Umbilical cord (tissue), 2 donors: Measurements from ENCODE around the gene ETFA. TPM values are rescaled to one million over a fixed set of nuclear protein-coding genes. Genes with fewer than 3 reads are reported as not detected.

Experiments used
- DNase-seq: peaks from one replicate; pipeline ENCODE4 v3.0.0-alpha.2; 2015; ENCODE audit warnings: low spot score
- total RNA-seq: library from RNA; depleted of rRNA; stranded (reverse); fragments of >200 nt; gene quantifications from one replicate; pipeline ENCODE4 v1.2.3, GENCODE V29; 2014; ENCODE audit warnings: low replicate concordance; ENCODE audit not compliant: insufficient read depth

The ETFA gene
- total RNA-seq, 1 donor from 2014 or later: 64.5 TPM

DNA sequence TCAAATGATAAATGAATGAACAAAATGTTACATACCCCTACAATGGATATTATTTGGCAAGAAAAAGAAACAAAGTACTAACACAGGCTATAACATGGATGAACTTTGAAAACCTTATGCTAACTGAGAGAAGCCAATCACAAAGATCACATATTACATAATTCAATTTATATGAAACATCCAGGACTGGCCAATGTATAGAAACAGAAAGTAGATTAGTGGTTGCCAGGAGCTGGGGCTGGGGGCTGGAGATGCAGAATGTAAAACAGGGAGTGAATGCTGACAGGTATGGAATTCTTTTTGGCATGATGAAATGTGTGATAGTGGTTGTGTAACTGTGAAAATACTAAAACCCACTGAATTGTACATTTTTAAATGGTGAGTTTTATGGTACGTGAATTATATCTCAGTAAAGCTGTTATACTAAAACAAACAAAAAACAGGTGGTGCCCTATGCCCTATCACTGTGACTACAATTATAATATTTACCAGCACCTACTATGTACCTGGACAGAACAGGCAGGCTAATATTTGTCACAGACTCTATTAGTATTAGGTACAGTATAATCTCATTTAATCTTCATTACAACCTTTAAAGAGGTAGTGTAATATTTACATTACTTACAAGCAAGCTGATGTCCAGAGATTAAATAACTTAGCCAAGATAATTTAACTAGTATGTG, 90.0 kb downstream of the ETFA start:
- DNase-seq: no peak

DNA sequence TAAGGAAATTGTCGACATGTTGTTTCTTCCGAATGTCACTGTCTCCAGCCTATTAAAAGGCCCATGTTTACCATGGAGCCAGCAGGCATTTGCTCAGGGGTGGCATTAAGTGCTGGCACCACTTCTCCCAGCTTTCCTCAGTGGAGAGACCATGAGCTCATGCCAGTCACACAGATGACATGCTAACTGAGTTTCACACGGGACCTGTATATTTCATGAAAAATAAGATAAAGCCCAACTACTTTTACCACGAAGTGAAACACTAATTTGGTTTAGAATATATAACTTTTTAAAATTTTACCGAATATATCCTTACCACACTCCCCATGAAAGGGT, 93.4 kb downstream of the ETFA start:
- no peak for DNase-seq

DNA sequence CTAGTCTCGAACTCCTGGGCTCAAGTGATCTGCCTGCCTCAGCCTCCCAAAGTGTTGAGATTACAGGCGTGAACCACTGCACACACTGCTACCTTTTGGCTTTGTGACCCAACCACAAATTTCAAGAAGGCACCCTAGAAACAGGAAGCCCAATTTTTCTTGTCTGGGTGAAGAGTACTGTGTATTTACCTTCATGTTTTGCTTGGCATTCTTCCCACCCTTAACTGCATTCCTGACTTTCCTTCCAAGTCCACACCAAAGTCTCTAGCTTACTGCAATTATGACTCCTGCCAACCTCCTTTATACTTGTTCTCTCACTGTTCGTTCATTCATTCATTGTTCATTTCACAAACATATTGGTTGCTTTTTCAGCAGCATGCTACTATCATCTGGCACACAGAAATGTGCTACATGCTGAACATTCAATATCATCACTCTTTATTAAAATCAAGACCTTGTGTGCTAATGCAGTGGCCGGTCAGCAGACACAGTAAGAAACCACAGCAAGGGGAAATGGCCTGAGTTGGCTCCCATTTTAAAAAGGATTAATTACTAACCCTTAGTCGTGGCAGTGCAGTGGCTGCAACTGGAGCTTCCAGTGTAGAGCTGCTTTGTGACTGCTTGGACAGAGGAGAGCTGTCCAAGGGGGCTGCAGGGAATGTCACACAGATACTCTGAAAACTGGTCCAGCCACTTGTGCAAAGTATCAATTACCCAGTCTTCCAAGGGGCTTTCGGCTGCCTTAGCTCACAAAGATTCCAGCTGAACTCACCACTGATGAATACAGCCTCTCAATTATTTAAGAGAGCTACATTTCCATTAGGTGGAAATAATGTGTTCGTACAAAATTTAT, 94.0 kb downstream of the ETFA start:
- no peak for DNase-seq

DNA sequence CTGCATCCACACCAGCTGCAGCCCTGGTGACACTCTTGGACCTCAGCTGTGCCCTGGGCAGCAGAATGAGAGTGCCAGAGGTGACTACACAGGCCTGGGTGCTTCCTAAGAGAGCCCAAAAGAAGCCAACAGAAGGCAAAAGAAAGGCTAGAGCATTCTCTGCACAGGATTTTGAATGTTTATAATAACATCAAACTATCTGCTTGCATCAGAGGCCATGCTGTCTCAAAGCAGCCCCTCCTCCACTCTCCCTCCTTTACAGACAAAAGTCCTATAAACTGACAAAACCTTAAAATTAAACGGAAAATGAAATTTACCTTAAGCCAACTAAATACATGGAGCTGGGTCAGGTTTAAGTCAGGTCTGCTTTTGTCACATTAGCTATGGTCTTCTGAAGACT, 95.6 kb downstream of the ETFA start:
- DNase-seq: no peak

DNA sequence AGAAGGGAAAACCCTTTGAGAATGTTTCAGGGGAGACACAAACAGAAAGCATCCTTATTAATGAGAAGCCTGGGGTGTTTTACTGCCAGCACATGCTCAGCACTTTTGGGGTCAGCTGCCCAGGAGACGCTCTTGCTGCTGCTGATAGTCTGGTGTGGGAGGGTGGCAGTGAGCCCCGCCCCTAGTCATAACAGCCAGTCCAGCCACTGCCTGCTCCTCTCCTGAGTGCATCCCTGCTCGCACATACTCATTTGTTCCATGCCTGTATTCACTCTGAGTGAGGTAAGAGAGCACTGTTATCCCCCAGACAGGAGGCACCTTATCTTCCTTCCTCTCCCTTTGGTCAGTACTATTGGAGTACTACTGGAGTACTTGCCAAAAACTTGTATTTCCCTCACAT, 101.3 kb downstream of the ETFA start:
- peak; percentile 15 for DNase-seq

DNA sequence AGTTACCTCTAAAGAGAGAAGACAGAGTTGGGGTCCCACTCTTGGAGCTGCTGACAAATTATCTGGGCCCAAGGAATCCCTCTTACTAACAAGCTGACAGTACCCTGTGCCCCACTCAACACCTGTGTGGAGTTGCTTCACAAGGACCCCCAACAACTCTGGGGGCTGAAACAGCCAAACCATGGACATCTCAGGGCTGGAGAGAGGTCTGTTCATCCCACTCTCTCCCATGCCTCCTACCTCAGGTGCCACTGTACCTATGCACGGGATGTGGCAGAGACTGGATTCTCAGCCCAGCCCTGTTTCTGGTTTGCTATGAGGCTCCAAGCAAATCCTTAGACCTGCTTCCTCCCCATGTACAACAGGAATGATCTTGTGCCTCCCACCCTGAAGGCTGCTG, 101.7 kb downstream of the ETFA start:
- no peak for DNase-seq

DNA sequence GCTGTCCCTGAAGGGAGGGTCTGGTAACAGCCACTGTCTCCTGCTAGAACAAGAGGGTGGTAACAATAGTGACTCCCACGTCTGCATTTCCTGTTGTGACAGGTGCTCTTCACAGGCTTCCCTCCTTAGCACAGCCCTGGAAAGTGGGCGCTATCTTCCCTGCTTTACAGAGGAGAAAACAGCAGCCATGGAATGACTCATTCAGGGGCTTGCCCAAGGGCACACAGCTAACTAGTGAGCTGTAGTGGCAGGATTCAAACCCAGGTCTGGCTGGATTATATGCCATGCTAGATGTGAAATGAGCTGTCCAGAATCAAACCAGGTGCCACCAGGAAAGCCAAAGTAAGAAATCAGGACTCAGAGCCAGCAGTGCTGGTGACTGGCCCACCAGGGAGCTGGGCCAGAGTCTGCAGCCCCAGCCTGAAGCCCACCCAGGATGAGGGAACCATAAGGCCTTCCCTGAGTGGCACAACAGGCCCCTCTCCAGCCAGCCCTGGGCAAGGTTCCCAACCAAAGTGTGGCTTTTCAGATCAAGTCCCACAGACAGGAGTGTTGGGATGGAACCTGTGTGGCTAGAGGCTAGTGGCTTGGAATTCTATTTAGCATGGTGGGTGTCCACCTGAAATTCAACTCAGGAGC, 102.4 kb downstream of the ETFA start:
- no peak for DNase-seq

DNA sequence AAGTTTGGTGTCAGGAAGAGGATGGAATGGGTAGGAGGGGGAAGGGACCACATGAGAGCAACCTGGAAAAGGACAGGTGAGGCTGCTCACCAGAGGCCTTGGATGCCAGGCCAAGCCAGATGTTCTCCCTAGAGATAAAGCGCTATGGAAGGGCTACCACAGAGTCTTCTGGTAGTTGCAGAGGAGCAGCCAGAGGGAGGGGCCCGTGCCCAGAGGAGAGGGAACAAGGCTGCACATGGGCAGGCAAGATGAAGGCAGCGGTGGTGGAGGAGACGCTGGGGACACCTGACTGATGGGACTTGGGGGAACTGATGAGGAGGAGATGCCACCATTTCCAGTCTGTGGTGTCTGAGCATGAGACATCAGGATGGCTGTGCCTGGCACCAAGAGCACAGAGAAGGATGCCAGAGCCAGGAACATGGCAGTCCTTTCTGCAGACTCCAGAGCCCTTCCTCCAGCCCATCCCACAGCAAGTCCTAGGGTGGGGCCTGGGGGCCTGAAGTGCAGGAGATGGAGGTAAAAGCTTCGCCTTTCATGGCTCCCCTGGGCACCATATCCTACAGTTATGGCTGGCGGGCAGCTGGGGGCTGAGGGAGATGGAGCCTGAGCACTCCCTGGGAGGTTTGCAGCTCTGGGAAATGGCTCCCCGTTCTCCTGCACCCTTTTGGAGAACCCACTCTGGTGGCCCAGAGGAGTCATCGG, 103.0 kb downstream of the ETFA start:
- DNase-seq: no peak

DNA sequence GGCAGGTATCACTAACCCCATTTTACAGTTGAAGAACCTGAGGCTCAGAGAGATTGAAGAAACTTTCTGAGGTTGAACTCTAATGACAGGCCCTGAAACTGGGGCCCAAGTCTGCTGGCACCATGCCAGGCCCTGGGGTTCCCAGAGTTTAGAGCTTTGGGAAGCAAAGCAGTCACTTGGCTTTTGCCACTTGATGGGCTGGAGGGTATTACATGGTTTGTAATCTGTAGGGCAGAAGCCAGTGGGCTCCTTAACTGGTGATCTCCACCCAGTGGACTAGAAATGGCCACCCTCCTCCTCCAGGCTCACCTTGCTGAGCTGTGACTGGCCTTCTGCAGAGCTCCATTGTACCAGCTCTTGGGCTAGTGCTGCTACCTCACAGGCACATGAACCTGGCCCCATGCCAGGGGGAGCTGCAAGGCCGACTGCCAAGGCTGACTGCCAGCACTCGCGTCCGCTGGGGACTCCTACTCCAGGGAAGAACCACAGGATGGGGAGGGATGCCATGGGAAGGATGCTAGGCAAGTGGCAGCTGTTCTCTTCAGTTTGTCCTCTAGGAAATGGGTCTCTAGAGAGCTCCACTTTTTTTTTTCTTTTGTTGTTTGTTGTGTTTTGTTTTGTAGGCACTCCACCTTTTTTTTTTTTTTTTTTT, 104.8 kb downstream of the ETFA start:
- peak; percentile 33 for DNase-seq

DNA sequence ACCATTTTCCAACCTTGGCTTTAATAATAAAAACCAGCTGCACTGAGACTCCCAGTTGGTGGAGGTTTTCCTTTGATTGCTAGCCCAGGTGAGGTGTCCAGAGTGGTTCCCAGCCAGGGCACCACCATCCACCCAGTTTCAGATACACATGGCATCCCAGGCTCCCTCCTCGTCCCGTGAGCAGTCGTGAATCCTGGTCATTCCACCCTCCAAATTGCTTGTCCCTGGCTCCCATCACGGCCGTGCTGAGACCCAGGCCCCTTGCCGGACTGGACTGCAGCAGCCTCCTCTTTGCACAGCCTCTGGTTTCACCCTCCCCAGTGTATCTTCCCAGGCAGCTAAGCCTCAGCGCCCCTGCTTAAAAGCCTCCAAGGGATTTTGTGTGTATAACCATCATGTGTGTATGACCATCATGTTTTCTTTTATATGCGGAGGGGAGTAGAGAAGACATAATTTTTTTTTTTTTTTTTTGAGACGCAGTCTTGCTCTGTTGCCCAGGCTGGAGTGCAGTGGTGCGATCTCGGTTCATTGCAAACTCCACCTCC, 106.3 kb downstream of the ETFA start:
- DNase-seq: no peak

DNA sequence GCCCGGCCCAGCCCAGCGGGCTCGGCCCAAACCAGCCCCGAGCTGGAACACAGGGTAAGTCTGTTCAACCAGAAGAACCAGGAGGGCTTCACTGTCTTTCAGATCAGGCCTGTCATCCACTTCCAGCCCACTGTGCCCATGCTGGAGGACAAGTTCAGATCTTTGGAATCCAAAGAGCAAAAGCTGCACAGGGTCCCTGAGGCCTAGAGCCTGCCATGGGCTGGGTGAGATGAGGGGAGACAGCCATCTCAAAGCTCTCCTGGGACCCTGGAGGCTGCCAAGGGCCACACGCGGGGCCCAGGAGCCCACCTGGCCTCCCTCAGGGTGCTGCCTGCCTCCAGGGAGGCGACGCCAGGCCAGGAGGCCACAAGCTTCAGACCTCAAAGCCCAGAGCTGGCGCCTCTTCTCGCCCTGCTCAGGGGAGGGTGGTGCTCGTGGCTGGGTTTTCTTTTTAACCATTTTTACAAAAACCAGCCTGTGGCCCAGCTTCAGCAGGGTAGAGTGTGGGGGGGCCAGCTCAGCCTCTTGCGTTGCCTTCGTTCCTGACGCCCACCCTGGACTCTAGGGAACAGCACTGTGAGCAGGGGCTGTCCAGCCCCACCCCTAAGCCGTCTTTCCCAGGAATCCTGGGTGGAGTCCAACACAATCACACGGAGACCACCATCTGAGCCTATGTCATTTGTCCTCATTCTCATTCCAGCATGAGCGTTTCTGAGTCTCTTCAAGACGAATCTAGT, 107.0 kb downstream of the ETFA start:
- no peak for DNase-seq

DNA sequence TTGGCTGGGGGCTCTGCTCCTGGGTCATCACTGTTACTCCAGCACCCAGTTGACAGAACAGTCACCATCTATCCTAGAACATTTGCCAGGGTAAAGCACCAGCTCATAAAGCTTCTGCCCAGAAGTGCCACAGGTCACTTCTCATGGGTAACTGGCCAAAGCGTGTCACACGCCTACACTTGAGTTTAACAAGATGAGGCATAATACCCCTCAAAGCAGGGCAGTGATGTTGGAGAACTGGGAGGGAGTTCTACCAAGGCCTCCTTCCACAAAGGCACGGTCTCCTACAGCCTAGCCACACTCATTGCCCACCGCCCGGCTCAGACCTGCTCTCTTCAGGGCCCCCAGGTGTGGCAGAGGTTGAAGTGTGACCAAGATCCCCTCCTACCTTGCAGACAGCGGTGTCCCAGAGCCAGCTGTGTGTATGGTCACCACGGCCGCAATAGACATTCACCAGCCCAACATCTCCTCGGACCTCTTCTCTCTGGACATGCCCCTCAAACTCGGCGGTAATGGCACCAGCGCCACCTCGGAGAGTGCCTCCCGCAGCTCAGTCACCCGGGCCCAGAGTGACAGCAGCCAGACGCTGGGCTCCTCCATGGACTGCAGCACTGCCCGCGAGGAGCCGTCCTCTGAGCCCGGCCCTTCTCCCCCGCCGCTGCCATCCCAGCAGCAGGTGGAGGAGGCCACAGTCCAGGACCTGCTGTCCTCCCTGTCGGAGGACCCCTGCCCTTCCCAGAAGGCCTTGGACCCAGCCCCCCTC, 107.7 kb downstream of the ETFA start:
- DNase-seq: no peak

DNA sequence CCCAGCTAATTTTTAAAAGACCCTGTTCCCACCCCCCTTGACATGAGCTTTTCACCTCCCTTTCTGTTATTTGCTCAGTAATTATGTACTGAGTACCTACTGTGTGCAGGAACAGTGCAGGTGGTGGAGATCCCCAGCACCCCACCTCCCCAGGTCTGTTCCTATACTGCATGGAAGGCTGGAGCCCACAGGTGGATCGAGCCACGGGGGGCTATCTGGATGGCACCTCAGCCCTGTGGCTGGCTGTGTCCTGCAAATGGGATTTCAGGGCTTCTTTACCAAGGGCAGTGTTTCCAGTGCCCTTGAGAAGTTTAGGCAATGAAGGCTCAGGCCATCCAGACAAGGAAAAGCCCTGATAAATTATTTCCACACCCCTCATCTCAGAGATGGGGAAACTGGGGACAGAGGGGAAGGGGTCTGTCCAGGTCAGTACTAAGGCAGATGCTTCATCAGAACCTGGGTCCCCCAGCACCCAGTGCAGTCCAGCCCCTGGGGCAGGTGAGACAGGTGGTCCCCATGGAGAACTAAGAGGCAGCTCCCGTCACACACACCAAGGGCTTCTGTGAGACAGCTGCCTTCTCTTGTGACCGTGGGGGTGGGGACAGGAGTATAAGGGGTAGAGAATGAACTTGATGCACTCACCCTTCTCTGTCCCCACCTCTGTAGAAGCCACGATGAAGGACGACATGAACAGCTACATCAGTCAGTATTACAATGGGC, 109.6 kb downstream of the ETFA start:
- DNase-seq: no peak

DNA sequence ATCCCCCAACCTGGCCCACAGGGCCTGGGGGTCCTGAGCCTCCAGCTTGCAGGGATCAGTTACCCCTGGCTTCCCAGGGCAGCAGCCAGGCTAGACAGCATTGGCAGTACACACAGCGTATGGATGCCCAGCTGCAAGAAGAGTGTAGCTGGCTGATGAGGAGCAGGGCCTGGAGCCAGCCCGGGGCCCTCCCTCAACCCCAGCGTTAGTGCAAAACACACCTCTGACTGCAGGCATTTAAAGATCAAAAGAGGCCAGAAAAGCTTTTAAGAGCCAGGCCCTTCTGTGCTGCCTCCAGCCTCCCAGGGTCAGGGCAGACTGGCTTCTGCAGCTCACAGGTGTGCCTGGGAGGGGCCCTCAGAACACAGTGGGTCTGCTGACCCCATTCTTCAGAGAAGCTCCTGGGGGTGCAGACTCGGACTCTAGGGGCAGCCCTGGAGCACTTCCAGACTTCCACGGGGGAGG, 110.6 kb downstream of the ETFA start:
- no peak for DNase-seq

DNA sequence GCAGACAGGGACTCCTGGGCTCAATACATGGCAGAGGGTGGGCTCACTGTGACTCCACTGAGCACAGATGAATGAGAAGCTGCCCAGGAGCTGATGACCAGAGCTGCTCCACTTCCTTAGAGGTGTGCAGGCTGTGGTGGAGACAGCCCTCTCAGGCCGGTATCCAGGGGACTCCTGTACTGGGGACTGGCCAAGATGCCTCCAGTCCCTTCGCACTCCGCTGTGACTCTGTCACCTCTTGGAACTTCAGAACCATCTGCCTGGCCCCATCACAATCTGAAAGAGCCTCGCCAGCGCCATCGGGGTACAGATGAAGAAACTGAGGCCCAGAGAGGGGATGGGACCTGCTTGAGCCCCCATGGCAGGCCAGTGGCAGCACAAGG, 111.2 kb downstream of the ETFA start:
- no peak for DNase-seq

DNA sequence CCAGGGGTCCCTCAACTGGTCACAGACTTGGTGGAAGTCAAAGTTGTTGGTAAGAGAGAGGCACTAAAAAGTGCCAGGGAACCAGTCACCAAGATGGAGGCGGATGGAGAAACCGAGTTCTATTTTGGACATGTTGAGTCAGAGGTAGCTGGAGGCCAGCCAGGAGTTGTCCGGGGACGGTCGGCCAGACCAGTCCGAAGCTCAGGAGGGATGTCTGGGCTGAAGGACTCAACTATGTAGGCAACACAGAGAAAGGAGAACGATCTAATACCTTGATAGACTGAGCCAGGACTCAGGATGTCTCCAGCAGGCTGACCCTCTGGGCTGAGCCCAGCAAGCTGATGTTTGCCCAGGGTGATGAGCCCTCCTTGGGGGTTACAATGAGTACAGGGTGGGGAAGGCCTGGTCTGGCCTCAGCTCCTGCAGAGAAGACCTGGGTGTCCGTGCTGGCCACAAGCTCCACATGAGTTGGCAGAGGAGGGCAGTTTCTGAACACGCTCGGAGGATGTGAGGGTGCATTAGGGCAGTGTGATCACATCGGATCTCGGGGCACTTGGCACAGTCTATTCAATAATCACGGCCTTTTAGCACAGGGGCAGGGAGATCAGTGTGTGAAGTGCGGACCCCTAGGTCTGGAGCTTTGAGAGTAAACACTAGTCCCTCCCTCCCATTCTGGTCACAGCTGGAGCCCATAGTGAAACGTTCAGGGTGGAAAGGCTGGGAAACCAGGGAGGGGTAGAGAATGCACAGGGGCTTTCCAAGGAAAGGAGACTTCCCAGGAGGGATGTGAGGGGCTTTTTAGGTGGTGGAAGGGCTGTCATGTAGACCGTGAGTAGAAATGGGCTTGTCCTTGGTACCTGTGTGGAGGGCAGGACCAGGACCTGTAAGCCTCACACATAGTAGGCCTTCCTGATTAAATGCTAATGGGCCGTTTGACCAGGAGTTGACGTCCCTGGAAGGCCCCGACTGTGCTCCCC, 111.9 kb downstream of the ETFA start:
- DNase-seq: peak; percentile 27

DNA sequence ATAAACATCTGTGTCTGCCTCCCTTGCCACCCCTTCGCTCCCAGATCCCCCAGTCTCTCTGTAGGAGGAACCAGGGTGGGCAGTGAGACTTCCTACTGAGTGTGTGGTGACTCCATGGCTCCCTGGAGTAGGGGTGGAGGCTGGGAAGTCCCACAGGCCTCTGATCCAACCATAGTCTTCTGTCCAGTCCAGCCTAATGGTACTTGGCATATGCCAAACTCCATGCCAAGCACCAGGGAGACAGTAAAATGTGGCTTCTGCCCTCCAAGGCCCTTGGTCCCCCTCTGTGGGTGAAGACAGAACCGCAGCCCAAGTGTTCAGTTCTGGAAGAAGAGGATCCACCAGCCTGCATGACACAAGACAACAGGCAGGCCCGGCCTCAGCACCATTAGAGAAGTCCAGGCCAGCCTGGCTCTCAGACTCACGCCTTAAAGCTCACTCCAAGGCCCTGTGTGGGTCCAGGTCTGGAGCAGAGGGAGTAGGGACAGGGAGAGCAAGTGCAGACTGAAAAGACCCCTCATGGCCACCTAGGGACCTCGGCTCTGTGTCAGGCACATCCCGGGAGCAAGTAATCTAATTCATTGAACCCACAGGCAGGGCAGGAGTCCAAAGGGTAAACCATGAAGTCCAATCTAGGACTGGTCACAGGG, 112.7 kb downstream of the ETFA start:
- DNase-seq: no peak
